Subcutaneous abdominal adipose tissue (tissue), 5 donors: ENCODE results near the gene CROCC.

ENCODE experiments used
- H3K27ac ChIP-seq: one replicate; pipeline ENCODE4 v1.7.0; 2013; ENCODE audit warnings: low read depth, mild to moderate bottlenecking, inconsistent platforms, low read length, moderate library complexity
- H3K27me3 ChIP-seq, 5 donors: one replicate each; pipeline ENCODE4 v1.7.0; 2013; ENCODE audit warnings: low read length in 5 of 5, inconsistent platforms in 1 of 5; ENCODE audit not compliant: control insufficient read depth in 5 of 5, insufficient read depth in 4 of 5
- H3K36me3 ChIP-seq, 5 donors: one replicate each; pipeline ENCODE4 v1.7.0; 2013; ENCODE audit warnings: low read length in 5 of 5; ENCODE audit not compliant: control insufficient read depth in 5 of 5, insufficient read depth in 5 of 5
- H3K4me1 ChIP-seq, 5 donors: one replicate each; pipeline ENCODE4 v1.7.0; 2013; ENCODE audit warnings: low read length in 5 of 5, mild to moderate bottlenecking in 3 of 5, moderate library complexity in 1 of 5; ENCODE audit not compliant: control insufficient read depth in 5 of 5, insufficient read depth in 5 of 5
- H3K4me3 ChIP-seq, 5 donors: one replicate each; pipeline ENCODE4 v1.7.0; 2013; ENCODE audit warnings: low read length in 5 of 5, low read depth in 1 of 5
- H3K9ac ChIP-seq, 5 donors: one replicate each; pipeline ENCODE4 v1.7.0; 2013; ENCODE audit warnings: low read length in 5 of 5, mild to moderate bottlenecking in 4 of 5, moderate library complexity in 3 of 5
- H3K9me3 ChIP-seq, 5 donors: one replicate each; pipeline ENCODE4 v1.7.0; 2013; ENCODE audit warnings: low read length in 5 of 5; ENCODE audit not compliant: control insufficient read depth in 5 of 5
- donor health status: healthy.
- donor health status: healthy.
- donor health status: healthy.
- donor health status: healthy.
- donor health status: healthy.

CROCC gene

GRCh38 chr1:16992102-16992501 is 70.4 kb downstream of the CROCC start:
- no peak overlapping the region for H3K27ac ChIP-seq
- H3K9me3 ChIP-seq = no peaks in the 10 kb centered on the region
- no peaks in the 10 kb centered on the region for H3K4me1 ChIP-seq
- H3K4me3 ChIP-seq = no peak overlapping the region
- no peaks in the 10 kb centered on the region for H3K27me3 ChIP-seq
- H3K9ac ChIP-seq = no peak overlapping the region
- H3K36me3 ChIP-seq = peaks cover 0 to 84% (median 65%) of the 10 kb centered on the region in 5 donors

DNA sequence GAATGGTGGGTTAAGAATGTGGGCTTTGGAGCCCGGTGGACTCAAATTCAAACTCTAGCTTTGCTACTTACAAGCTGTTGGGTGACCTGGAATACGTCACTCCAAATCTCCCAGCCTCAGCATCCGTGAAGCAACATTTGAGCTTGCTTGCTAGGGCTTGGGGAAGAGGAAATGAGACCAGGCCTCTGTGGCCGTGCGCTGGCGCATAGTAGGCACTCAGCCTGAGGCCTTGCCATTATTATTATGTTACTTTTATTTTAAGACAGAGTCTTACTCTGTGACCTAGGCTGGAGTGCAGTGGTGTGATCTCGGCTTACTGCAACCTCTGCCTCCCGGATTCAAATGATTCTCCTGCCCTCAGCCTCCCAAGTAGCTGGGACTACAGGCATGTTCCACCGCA is 70.9 kb downstream of the CROCC start:
- Histone ChIP-seq H3K9ac (no peak overlapping the region), H3K27ac (no peak overlapping the region), H3K4me1 (no peaks in the 10 kb centered on the region), H3K27me3 (no peaks in the 10 kb centered on the region), H3K36me3 (peaks cover 0 to 83% (median 62%) of the 10 kb centered on the region in 5 donors), H3K4me3 (no peak overlapping the region), H3K9me3 (no peaks in the 10 kb centered on the region)

- Histone ChIP-seq H3K27me3 (no peaks in the 10 kb centered on the region), H3K27ac (no peak overlapping the region), H3K9ac (no peak overlapping the region), H3K36me3 (peaks cover 0 to 84% (median 63%) of the 10 kb centered on the region in 5 donors), H3K9me3 (no peaks in the 10 kb centered on the region), H3K4me3 (no peak overlapping the region), H3K4me1 (no peaks in the 10 kb centered on the region)
Measured at GRCh38 chr1:16993521-16994038, 71.8 kb downstream of the CROCC start.

- H3K4me3 ChIP-seq = no peak overlapping the region
- H3K9ac ChIP-seq = no peak overlapping the region
- H3K4me1 ChIP-seq = no peaks in the 10 kb centered on the region
- no peaks in the 10 kb centered on the region for H3K9me3 ChIP-seq
- H3K27ac ChIP-seq = no peak overlapping the region
- H3K36me3 ChIP-seq = peaks cover 0 to 83% (median 61%) of the 10 kb centered on the region in 5 donors
- no peaks in the 10 kb centered on the region for H3K27me3 ChIP-seq
Measured at GRCh38 chr1:16996845-16997244, 75.1 kb downstream of the CROCC start.

GRCh38 chr1:16998589-16998988 is 76.9 kb downstream of the CROCC start:
- Histone ChIP-seq H3K27me3 (no peaks in the 10 kb centered on the region), H3K9me3 (no peaks in the 10 kb centered on the region), H3K27ac (no peak overlapping the region), H3K9ac (no peak overlapping the region), H3K36me3 (peaks cover 0 to 86% (median 67%) of the 10 kb centered on the region in 5 donors), H3K4me3 (no peak overlapping the region), H3K4me1 (no peaks in the 10 kb centered on the region)

DNA sequence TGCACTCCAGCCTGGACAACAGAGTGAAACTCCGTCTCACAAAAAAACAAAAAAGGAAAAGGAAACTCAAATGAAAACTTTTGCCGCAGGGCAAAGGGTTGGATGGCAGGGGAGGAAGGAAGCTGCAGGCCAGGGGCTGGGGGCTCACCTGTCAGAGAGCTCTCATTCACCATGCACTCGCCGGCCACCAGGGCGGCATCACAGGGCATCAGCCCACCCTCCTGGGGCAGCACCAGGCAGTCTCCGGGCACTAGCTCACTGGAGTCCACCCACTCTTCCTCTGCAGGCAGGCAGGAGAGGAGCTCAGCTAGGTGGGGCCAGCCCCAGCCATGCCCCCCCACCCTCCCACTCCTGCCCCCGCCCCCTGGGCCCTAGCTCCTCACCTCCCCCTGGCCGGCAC is 78.1 kb downstream of the CROCC start:
- H3K36me3 ChIP-seq = peaks cover 0 to 93% (median 76%) of the 10 kb centered on the region in 5 donors

GRCh38 chr1:17001760-17002523 is 80.2 kb downstream of the CROCC start:
- no peak overlapping the region for H3K9ac ChIP-seq
- H3K27ac ChIP-seq = no peak overlapping the region
- H3K4me1 ChIP-seq = peaks cover 0 to 8% (median 4%) of the 10 kb centered on the region in 5 donors
- H3K9me3 ChIP-seq = no peaks in the 10 kb centered on the region
- H3K4me3 ChIP-seq = no peak overlapping the region
- peaks cover 0 to 89% (median 66%) of the 10 kb centered on the region in 5 donors for H3K36me3 ChIP-seq
- H3K27me3 ChIP-seq = no peaks in the 10 kb centered on the region

More for the DNA sequence above, 78.1 kb downstream of the CROCC start:
- Histone ChIP-seq H3K4me1 (peaks cover 0 to 8% (median 4%) of the 10 kb centered on the region in 5 donors), H3K9ac (no peak overlapping the region), H3K27me3 (no peaks in the 10 kb centered on the region), H3K27ac (no peak overlapping the region), H3K9me3 (no peaks in the 10 kb centered on the region), H3K4me3 (no peak overlapping the region)

- H3K27me3 ChIP-seq = no peaks in the 10 kb centered on the region
- no peak overlapping the region for H3K9ac ChIP-seq
- H3K27ac ChIP-seq = no peak overlapping the region
- peaks cover 0 to 84% (median 63%) of the 10 kb centered on the region in 5 donors for H3K36me3 ChIP-seq
- peaks cover 0 to 8% (median 4%) of the 10 kb centered on the region in 5 donors for H3K4me1 ChIP-seq
- H3K4me3 ChIP-seq = no peak overlapping the region
- H3K9me3 ChIP-seq = no peaks in the 10 kb centered on the region
Measured at GRCh38 chr1:17002524-17002902, 80.8 kb downstream of the CROCC start.

- no peaks in the 10 kb centered on the region for H3K9me3 ChIP-seq
- H3K4me3 ChIP-seq = no peak overlapping the region
- no peaks in the 10 kb centered on the region for H3K27me3 ChIP-seq
- no peak overlapping the region for H3K9ac ChIP-seq
- peaks cover 0 to 66% (median 50%) of the 10 kb centered on the region in 5 donors for H3K36me3 ChIP-seq
- no peak overlapping the region for H3K27ac ChIP-seq
- H3K4me1 ChIP-seq = peaks cover 5 to 14% (median 13%) of the 10 kb centered on the region in 5 donors
Measured at GRCh38 chr1:17004466-17005364, 83.0 kb downstream of the CROCC start.

- Histone ChIP-seq H3K4me3 (no peak overlapping the region), H3K27ac (no peak overlapping the region), H3K9ac (no peak overlapping the region), H3K27me3 (no peaks in the 10 kb centered on the region), H3K36me3 (peaks cover 0 to 61% (median 45%) of the 10 kb centered on the region in 5 donors), H3K4me1 (peaks cover 5 to 20% (median 18%) of the 10 kb centered on the region in 5 donors), H3K9me3 (no peaks in the 10 kb centered on the region)
Measured at GRCh38 chr1:17005365-17005740, 83.6 kb downstream of the CROCC start.
